ENCODE results near the gene RBM23. TPM values are rescaled to one million over a fixed set of nuclear protein-coding genes. Genes with fewer than 3 reads are reported as not detected.
A peak's percentile ranks its signal among the peaks of the same experiment; 100 is the strongest.
"Not testable (repeated sequence)": the region's sequence is repeated elsewhere in the genome, so short reads cannot be mapped to it uniquely, and the experiment has no call there.

RBM23 gene
- total and polyA plus RNA-seq, 8 donors: 64.9 to 133 (median 109) TPM

GRCh38 chr14:22856428-22856827 lies 62.5 kb downstream of the RBM23 start:
- ATAC-seq: no peak
- Histone ChIP-seq H3K9me3 (no peaks in the 10 kb centered on the region), H3K4me3 (no peak overlapping the region), H3K36me3 (no peaks in the 10 kb centered on the region), H3K27me3 (peaks cover 0 to 4% of the 10 kb centered on the region in 2 donors), H3K27ac (no peak overlapping the region), H3K4me1 (peaks cover 9 to 21% of the 10 kb centered on the region in 2 donors)
- intact Hi-C loops (cut with DNase I): loop anchor here in 1 of 2 donors (5.0 kb wide), 1 partner anchor 34 kb away; no protein-coding TSS in a partner anchor
- no peak for DNase-seq
- TF ChIP-seq CTCF (IDR thresholded peaks at IDR 0.05): no peak

GRCh38 chr14:22854963-22855724 lies 63.8 kb downstream of the RBM23 start:
- no peak for ATAC-seq
- no peak for DNase-seq
- Histone ChIP-seq H3K36me3 (no peaks in the 10 kb centered on the region), H3K4me1 (peaks cover 18 to 32% of the 10 kb centered on the region in 2 donors), H3K4me3 (no peak overlapping the region), H3K27me3 (peaks cover 0 to 4% of the 10 kb centered on the region in 2 donors), H3K9me3 (no peaks in the 10 kb centered on the region), H3K27ac (no peak overlapping the region)
- no peak for TF ChIP-seq CTCF (IDR thresholded peaks at IDR 0.05)
- intact Hi-C loops (cut with DNase I): loop anchor here in 1 of 2 donors (5.0 kb wide), 1 partner anchor 33 kb away; no protein-coding TSS in a partner anchor

- peaks cover 18 to 39% of the 10 kb centered on the region in 2 donors for H3K4me1 ChIP-seq
- ATAC-seq; H3K27ac ChIP-seq; H3K27me3 ChIP-seq; H3K9me3 ChIP-seq; intact Hi-C loops (cut with DNase I); H3K4me3 ChIP-seq; H3K36me3 ChIP-seq; DNase-seq: not testable (repeated sequence)
Observed at GRCh38 chr14:22854296-22854695, 64.7 kb downstream of the RBM23 start.

GRCh38 chr14:22852940-22853767 lies 65.8 kb downstream of the RBM23 start:
- intact Hi-C loops (cut with DNase I): no loop called here
- Histone ChIP-seq H3K4me1 (peaks cover 22 to 51% of the 10 kb centered on the region in 2 donors), H3K4me3 (peak overlapping the region; percentile 21 to 30), H3K9me3 (no peaks in the 10 kb centered on the region), H3K27ac (peak overlapping the region in 1 of 2 donors; percentile 55), H3K36me3 (no peaks in the 10 kb centered on the region), H3K27me3 (peaks cover 0 to 4% of the 10 kb centered on the region in 2 donors)
- peak; percentile 86 for ATAC-seq
- peak; percentile 84 to 96 (median 90) for DNase-seq
- TF ChIP-seq CTCF (IDR thresholded peaks at IDR 0.05): peak; percentile 94 to 98

- no peak for DNase-seq
- intact Hi-C loops (cut with DNase I): no loop called here
- no peak for TF ChIP-seq CTCF (IDR thresholded peaks at IDR 0.05)
- peaks cover 27 to 57% of the 10 kb centered on the region in 2 donors for H3K4me1 ChIP-seq
- no peaks in the 10 kb centered on the region for H3K36me3 ChIP-seq
- no peak overlapping the region for H3K4me3 ChIP-seq
- no peaks in the 10 kb centered on the region for H3K9me3 ChIP-seq
- peaks cover 0 to 4% of the 10 kb centered on the region in 2 donors for H3K27me3 ChIP-seq
- peak overlapping the region in 1 of 2 donors; percentile 55 for H3K27ac ChIP-seq
- ATAC-seq: no peak
Observed at GRCh38 chr14:22852599-22852939, 66.4 kb downstream of the RBM23 start.

GRCh38 chr14:22852178-22852577 lies 66.8 kb downstream of the RBM23 start:
- H3K27me3 ChIP-seq; H3K9me3 ChIP-seq; ATAC-seq; intact Hi-C loops (cut with DNase I); H3K4me3 ChIP-seq; H3K36me3 ChIP-seq; DNase-seq: not testable (repeated sequence)
- H3K27ac ChIP-seq: peak overlapping the region in 1 of 2 donors; percentile 80
- H3K4me1 ChIP-seq: peaks cover 29 to 61% of the 10 kb centered on the region in 2 donors

Measured in left lung (tissue), 10 donors.